ENCODE data around the gene ASPG.

The ASPG gene

DNA sequence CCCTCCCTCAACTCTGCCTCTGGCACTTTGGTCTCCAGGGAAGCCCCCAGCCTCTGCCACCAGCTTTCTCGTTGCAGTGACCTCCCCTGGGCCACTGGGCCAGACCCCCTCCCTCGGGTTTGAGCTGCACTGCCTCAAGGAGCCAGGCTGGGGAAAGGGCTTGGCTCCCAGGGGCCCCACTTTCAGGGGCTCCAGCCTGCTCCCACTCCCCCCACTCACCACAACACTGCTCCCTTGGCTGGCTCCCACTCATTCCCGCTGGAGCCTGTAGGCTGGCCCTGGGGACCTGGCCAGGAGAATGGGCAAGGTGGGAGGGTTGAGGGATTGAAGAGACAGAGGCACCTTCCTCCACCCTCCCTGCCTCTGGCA is 33.6 kb downstream of the ASPG start:
- no peak for DNase-seq

DNA sequence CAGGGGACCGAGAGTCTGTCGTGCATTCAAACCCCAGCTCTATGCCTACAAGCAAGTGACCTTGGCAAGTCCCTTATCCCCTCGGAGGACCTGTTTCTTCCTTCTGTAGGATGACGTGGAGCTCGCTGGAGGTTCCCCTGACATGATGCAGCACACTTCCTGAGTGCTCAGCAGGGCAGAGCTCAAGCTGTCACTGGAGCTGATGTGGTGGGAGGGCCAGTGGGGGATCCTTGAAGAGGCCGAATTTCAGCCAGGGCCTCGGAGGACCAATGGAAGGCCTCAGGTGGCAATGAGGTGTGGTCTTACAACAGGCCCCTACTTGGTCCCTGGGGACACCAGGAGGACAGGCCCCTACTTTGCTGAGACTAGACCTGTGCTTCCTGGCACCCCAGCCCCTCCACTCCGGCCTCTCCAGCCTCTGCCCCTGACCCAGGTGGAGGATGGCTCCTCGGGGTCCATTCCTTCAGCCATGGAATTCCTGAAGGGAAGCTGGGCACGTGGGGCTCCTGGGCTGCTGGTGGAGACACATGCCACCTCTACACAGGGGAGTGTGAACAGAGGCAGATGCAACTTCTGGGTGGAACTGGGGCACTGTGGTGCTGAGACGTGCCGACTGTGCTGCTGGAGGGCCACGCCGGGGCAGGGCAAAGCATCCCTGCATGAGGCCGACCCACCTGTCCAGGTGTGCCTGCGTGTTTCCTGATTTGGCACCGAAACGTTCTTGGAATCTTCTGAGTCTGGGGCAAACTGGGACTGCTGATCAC is 34.2 kb downstream of the ASPG start:
- DNase-seq: no peak

DNA sequence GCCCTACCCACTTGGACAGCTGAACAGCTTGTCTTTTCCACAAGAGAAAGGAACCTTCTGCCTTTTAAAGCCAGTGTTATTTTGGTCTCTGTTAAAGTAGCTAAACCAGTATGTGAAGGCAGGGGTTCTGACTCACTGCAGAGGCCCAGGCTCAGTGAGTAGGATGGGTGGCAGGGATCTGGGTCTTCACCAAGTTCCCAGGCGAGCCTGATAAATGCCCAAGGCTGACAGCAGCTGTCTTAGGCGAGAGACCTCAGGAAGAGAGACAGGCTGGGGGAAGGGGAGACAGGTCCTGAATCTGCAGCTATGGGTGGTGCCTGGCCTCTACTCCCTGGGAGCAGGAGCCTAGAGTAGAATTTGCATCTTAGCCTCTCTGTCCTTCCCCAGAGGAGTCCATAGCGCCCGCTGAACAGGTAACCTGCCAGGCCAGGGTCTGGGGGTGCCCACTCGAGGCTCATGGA is 34.8 kb downstream of the ASPG start:
- no peak for DNase-seq

DNA sequence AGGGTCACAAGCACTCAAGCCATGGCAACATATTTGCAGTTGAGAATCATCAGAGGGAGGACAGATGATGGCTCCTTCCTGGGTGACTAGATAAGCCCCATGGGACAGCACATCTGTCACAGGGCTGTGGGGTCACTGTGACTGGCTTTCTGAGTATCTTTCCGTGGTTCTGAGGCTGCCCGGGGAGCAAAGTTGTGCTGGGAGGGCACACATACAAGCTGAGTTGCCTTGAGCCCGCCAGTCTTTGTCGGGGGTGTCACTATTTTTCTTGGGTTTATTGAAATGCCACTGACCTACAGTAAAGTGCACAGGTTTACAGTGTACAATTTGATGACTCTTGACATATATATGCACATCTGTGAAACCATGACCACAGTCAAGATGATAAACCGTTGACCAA is 35.6 kb downstream of the ASPG start:
- DNase-seq: no peak

DNA sequence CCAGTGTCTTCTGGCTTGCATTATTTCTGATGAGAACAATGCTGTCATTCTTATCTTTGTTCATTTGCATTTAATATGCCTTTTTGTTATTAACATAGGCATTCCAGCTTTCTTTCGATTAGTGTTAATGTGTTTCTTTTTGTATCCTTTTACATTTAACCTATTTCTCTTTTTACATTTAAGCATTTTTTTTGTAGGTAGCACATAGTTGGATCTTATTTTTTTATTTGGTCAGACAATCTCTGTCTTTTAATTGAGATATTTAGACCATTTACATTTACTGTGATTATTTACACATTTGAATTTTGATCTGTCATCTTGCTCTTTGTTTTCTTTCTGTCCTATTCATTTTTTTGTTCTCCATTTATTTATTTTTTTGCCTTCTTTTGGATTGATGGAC is 38.4 kb downstream of the ASPG start:
- DNase-seq: no peak

DNA sequence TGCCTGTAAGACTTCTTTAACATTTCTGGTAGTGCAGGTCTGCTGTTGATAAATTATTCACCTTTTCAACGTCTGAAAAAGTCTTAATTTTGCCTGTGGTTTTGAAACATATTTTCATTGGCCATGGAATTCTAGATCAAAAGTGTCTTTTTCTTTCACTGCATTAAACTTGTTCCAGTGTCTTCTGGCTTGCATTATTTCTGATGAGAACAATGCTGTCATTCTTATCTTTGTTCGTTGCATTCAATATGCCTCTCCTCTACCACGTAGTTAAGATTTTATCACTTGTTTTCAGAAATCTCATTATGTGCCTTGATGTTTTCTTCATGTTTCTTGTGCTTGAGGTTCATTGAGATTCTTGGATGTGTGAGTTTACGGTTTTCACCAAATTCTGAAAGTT is 39.5 kb downstream of the ASPG start:
- no peak for DNase-seq

DNA sequence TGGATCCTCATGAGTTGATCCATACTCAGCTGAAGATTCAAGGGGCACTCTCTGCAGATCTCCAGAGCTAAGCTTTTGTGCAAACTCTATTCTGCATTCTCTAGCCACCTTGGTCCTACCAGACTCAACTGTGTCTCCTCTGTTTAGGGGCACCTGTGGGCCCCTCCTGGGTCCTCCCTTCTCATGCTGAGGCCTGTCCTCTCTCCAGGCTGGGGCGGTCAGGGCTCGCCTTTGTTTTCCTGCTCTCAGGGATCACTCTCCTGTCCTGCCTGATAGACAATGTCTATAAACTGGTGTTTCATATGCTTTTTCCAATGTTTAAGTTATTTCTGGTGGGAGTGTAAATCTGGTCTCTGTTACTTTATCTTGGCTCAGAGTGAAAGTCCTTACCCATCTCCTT is 41.3 kb downstream of the ASPG start:
- DNase-seq: no peak

DNA sequence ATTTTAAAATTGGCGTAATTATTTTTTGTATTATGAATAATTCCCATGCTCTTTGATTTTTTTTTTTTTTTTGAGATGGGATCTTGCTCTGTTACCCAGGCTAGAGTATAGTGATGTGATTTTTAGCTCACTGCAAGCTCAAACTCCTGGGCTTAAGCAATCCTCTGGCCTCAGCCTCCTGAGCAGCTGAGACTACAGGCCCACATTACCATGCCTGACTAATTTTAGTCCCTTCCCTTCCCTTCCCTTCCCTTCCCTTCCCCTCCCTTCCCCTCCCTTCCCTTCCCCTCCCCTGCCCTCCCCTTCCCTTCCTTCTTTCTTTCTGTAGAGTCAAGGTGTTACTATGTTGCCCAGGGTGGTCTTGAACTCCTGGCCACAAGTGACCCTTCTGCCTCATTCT is 43.5 kb downstream of the ASPG start:
- no peak for DNase-seq

DNA sequence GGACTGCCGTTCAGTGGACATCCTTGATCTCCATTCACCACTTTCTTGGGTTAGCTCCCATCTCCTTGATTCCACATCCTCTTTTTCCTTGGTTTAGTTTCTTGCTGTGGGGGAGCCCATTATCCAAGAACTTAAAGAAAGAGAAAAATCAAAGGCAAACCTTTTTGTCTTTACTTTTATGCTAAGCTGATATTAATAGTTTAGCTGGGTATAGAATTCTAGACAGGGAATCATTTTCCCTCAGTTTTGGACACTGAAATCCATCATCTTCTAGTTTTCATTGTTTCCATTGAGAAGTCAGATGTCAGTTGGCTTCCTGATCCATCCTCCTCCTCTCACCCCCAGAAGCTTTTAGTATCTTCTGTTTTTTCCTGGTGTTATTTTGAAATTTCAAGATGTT is 44.1 kb downstream of the ASPG start:
- DNase-seq: no peak

DNA sequence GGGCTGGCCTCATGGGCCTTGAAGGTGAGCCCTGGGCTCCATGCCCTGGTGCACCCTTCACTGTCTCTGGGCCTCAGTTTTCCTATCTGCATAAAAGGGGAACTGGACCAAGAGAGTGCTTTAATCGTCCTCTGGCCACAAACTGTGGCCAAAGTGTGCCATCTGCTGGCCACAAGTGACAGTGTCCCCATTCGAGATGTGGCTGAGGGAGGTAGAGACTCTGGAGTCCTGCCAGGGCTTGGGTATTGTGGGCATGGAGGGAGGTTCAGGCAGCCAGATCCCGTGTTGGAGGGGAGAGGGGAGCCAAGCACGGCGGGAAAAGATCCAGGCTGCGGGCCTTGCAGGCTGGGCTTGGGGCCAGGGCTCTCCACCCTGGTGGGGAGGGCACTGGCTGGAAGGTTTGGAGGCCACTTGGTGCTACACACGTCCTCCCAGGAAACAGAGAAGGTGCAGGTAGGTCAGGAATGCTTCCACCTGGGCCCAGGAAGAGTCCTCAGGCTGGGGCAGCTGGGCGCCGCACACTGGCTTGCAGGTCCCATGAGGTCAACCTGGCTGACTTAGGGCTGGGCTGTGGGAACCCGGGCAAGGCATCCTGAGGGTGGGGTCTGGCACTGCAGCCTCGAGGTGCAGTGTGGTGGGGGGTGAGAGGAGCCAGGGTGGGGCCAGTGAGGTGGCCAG is 45.6 kb downstream of the ASPG start:
- DNase-seq: peak; percentile 44

DNA sequence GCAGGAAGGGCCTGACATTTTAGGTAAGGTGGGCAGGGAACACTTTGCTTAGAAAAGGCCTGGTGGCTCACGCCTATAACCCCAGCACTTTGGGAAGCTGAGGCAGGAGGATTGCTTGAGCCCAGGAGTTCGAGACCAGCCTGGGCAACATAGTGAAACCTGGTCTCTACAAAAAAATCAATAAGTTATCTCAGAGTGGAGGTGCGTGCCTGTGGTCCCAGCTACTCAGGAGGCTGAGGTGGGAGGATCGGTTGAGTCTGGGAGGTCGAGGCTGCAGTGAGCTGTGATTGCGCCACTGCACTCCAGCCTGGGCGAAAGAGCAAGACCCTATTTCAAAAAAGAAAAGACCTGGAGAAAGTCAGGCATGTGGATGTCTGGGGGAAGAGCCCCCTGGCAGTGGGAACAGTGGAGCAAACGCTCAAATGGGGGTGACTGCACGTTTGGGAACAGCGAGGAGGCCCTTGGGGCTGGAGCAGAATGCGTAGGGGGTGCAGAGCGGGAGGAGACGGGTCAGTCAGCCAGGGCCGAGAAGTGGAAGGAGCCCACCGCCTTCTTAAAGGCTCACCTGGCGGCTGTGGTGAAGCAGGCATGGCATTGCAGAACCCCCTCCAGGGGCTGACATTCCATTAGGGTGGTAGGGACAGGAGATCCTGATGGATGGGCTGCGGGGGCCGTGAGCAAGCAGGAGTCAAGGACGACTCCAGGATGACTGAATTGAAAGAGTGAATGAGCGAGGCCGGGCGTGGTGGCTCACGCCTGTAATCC is 46.6 kb downstream of the ASPG start:
- no peak for DNase-seq

DNA sequence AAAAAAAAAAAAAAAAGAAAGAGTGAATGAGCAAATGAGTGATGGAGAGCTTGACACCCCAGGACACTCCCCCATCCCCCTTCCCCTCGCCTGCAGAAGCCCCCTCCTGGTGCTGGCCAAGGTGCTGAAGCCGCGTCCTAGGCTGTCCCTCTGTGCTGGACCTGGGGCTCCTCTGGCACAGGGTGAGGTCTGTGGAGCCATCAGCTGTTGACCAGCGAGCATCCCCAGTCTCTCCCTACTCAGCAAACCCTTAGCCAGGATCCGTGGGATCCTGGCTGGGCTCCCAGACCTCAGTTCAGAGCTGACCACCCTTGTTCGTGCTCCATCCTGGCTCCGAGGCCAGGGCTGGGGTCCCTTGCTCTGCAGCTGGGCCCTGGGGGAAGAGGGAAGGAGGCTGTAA is 47.5 kb downstream of the ASPG start:
- no peak for DNase-seq

DNA sequence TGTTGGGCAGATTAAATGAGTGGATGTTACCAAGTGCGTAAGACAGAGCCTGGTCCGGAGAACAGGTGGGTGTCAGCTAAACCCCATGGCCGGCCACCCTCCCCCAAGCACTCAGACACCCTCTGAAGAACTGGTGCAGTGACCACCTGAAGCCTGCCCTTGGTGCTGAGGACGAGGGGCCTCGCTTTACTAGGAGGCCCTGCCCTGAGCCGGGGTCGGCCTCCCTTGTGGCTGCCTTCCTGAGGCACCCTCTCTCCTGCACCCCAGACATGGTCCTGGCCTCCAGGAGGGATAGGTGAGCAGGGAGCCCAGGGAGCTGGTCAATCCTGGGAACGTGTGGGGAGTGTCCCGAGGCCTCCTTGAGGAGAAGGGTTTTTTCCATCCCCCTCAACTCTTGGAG is 48.0 kb downstream of the ASPG start:
- no peak for DNase-seq

DNA sequence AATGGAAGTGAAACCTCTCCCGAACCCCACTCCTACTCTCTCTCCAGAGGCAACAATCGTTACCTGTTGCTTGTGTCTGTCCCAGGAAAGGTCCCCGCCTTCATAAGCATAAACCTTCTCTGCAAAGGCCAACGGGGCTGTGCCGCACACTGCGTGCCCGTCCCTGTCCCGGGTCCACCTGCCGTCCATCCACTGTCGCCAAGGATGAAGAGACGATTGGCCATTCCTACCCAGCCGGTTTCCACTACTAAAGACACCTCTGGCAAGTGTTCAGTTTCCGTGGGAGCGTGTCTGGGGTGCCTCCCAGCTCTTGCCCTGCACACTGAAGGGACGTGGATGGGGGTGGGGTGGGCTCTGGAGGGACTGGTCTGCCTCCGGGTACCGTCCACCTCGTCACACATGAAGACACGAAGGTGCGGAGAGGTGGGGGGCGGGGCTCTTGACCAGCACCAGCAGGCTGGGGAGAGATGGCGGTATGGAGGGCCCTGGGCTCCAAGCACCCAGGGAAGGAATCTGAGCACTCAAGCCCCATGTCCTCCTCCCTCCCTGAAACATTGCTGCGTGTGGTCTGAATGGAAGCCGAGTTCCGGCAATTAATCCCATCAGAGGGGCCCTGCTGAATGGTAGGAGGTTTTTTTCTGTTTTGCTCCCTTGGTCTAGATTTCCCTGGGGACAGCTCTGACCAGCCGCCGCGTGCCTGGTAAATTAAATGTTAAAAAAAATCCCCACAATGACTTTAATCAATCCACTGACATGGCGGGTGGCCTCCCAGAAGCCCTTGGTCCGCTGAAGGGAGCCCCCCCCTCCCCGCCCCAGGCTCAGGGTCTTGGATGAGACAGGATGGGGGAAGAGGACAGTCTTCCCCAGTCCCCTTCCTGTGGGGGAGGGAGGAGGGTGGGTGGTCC is 48.8 kb downstream of the ASPG start:
- no peak for DNase-seq

DNA sequence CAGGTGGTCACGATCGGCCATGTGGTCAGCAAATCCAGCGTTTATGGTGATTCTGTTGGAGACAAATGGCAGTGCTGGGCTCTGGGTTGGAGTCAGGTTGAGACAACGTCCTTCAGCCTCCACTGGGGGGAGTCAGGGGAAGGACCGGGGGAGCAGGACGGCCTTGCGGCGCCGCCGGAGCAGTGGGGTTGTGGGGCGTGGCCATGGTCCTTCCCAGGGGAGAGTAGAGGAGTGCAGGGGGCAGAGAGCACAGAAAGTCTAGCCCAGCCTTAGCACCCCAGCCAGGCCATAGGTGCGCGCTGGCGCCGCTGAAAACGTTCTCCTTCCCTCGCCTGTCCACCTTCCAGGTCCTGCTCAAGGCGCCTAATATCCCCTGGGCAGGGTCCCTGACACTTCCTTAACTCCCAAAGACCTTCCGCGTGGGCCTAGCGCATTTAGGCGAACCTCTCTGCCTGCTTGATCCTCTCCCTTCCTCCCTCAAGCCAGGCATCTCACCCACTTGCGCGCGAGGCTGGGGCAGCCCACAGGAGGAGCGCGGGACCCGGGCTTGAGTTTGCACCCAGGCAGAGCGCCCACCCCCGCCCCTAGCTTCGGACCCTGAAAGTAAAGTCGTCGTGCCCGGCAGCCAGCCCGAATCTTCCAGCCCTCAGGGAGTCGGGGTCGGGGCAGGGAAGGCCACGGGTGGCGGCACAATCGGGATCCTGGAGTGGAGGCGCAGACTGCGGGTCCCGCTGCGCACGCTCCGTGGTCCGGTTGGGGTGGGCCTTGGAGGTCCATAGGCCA is 49.8 kb downstream of the ASPG start:
- DNase-seq: peak; percentile 23

DNA sequence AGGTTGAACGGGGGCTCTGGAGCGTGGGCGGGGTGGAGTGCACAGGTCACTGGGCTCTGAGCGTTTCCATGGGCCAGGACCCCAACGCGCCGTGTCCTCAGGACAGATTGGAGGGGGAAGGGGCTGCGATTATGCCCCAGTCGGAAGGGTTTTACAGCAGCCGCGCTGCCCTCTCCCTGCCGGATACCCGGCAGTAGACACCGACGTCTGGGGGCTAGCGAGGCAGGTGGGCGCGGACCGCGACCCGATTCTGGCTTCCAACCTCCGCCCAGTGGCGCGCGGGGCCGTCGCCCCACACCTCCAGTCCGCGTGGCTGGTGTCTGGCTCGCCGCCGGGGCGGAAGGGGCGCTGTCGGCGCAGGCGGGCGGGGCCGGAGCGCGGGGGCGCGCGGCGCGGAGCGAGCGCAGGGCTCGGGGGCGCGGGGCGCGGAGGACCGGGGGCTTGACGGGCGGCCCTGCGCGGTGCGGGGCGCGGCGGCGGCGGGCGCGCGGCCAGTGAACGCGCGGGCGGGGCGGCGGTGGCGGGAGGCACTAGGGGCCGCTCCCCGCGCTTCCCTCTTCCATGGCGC is 50.5 kb downstream of the ASPG start:
- no peak for DNase-seq

DNA sequence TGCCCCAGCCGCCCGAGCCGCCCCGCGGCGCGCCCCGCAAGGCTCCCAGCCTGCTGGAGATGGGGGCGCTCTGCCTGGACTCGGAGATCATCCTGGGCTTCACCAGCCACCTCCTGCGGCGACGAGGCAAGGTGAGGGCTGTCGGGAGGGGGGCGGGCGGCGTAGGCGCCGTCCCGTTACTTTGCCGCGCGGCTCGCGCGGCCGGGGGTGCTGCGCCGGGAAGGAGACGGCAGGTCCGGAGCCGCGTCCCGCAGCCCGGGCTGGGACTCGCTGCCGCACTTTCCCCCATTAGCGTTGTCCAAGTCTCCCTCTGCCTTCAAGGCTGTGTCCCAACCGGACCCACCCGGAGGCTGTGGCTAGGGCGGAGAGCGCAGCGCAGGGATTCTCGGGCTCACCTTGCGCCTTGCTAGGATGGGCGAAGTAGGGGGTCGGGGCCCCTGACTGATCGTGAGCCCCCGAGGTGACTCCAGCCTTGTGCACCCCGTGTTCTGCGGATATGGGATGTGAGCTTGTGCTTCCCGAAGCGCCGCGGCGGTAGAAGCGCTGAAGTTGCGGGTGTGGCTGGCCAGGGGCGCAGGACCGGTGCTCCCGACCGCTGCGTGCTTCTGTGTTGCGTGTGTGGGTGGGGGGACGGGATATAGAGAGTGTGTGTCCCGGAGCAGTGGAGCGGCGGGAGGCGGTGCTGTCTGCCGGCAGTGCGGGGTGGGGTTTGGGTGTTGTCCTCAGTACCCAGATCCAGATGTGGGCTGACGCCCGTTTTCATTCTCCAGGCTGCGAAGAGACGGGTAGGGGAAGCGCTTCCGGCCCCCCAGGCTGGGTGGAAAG is 51.2 kb downstream of the ASPG start:
- DNase-seq: no peak

DNA sequence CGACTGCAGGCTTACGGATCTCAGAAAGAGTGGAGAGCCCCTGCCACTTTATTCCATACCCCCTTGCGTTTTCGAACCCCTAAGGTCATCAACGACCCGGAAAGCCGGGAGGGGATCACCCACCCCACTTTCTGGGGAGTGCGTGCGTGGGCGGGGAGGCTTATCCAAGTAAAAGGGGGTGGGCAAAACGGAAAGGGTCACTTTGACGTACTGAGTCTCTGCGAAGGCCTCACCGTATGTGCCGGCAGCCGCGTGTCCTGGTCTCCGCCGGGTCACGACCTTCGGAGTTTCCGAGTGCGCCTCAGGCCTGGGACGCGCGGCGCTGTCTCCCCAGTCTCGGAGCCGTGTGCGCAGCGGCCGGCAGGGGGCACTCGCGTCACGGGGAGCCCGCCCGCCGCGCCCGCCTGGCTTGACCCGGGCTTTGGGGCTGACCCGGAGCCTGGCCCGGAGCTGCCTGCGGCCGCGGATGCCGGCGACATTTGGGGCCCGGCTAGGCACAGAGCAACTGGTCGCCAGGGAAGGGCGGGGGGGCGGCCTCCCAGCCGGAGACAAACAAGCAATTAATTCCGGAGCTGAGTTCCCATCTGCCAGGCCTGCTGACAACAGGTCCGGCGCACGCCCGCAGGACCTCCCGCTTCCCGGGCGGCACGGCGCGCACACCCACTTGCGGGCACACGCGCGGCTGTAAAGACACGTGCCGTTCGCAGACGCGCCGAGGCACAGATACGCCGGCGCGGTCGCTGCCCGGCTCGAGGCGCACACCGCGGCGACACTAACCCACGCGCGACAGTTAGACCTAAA is 52.0 kb downstream of the ASPG start:
- peak; percentile 47 for DNase-seq

DNA sequence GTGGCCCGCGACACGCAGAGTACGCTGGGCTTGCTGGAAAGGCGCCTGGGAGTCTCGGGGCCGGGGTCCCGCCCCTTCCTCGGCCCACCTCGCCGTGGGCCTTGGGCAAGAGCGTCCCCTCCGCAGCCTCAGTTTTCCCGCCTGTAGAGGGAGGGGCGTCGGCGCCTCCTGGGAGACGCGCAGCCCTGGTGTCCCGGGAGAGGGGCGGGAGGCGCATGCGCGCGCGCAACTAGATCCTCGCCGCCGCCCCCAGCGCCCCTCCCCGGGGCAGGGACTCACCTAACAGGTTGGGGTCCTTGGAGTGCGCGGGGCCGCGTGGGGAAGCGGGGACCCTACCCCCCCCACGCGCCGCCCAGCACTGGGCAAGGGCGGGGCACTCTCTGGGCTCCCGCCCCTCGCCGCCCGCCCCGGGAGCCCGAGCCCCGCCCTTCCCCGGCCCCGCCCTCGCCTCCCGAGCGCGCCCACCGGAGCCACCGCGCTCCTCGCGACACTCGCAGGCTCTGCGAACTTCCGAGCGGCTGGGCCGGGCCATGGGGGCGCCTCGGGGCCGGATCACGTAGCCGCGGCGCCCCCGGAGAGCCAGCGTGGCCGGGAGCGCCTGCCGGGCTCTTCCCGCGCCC is 52.7 kb downstream of the ASPG start, which contains the start of gene KIF26A:
TSS of gene KIF26A (plus strand) at position 490 of the 620 bp plus-strand sequence. CDS start 136 bp downstream, outside the sequence.
- peak; percentile 13 for DNase-seq
